GM21528 (cell line): Measurements from ENCODE around the gene FAM3A.

Source experiments
- ATAC-seq: cut with Tn5 transposase; IDR thresholded peaks from one replicate; pipeline ENCODE4 v1.9.1; 2021; ENCODE audit warnings: mild to moderate bottlenecking, moderate library complexity; ENCODE audit not compliant: unreplicated experiment, low FRiP score

The FAM3A gene

GRCh38 chrX:154483325-154483724 is 32.7 kb downstream of the FAM3A start:
- ATAC-seq, result no peak

- no peak for ATAC-seq
Observed at GRCh38 chrX:154482786-154483185, 33.2 kb downstream of the FAM3A start.

- ATAC-seq, result no peak
Observed at GRCh38 chrX:154481911-154482601, 34.0 kb downstream of the FAM3A start.

GRCh38 chrX:154481195-154481594 is 34.8 kb downstream of the FAM3A start:
- no peak for ATAC-seq

GRCh38 chrX:154478728-154479622 is 37.1 kb downstream of the FAM3A start, which contains the start of gene LAGE3:
Gene LAGE3 (minus strand): TSS chrX:154479281. CDS start chrX:154478915, 366 bp downstream.
- ATAC-seq, result peak; percentile 82

GRCh38 chrX:154477891-154478477 is 38.0 kb downstream of the FAM3A start:
- no peak for ATAC-seq

- no peak for ATAC-seq
Observed at GRCh38 chrX:154476821-154477220, 39.2 kb downstream of the FAM3A start.

- no peak for ATAC-seq
Observed at GRCh38 chrX:154473683-154474082, 42.3 kb downstream of the FAM3A start.

GRCh38 chrX:154472685-154473632 is 43.1 kb downstream of the FAM3A start:
- no peak for ATAC-seq

- ATAC-seq, result no peak
Observed at GRCh38 chrX:154471839-154472684, 44.0 kb downstream of the FAM3A start.

GRCh38 chrX:154470914-154471568 is 45.0 kb downstream of the FAM3A start:
- ATAC-seq, result no peak

- no peak for ATAC-seq
Observed at GRCh38 chrX:154470434-154470833, 45.6 kb downstream of the FAM3A start.

GRCh38 chrX:154469880-154470279 is 46.2 kb downstream of the FAM3A start:
- no peak for ATAC-seq

GRCh38 chrX:154469114-154469513 is 46.9 kb downstream of the FAM3A start:
- ATAC-seq, result no peak

GRCh38 chrX:154468217-154468616 is 47.8 kb downstream of the FAM3A start:
- no peak for ATAC-seq

GRCh38 chrX:154467556-154467955 is 48.5 kb downstream of the FAM3A start:
- no peak for ATAC-seq

- ATAC-seq, result no peak
Observed at GRCh38 chrX:154466907-154467306, 49.1 kb downstream of the FAM3A start.

GRCh38 chrX:154466036-154466435 is 50.0 kb downstream of the FAM3A start:
- ATAC-seq, result no peak

- ATAC-seq, result no peak
Observed at GRCh38 chrX:154465601-154466000, 50.4 kb downstream of the FAM3A start.
